ENCODE measurements around the gene HSPE1.
"Not testable (repeated sequence)": the region's sequence is repeated elsewhere in the genome, so short reads cannot be mapped to it uniquely, and the experiment has no call there.

Gene HSPE1

GRCh38 chr2:197499594-197500502 lies at the start of gene HSPE1, which contains the start of gene HSPD1:
TSS of gene HSPE1 (plus strand) at chr2:197500379. CDS start at chr2:197500437, 58 bp downstream.
TSS of gene HSPD1 (minus strand) at chr2:197499840. CDS start at chr2:197498848, 992 bp downstream.
- peak; percentile 95 for DNase-seq (ENCODE audit: low spot score)

GRCh38 chr2:197450465-197450864 lies 49.7 kb upstream of the HSPE1 start:
- DNase-seq (ENCODE audit: low spot score): no peak

GRCh38 chr2:197450935-197451358 lies 49.2 kb upstream of the HSPE1 start:
- DNase-seq (ENCODE audit: low spot score): not testable (repeated sequence)

- DNase-seq (ENCODE audit: low spot score): no peak
Measured at GRCh38 chr2:197452754-197453122, 47.4 kb upstream of the HSPE1 start.

GRCh38 chr2:197453123-197453913 lies 46.9 kb upstream of the HSPE1 start, which contains the start of gene COQ10B:
TSS of gene COQ10B (plus strand) at chr2:197453552. CDS start at chr2:197453561, 9 bp downstream.
- peak; percentile 98 for DNase-seq (ENCODE audit: low spot score)

- DNase-seq (ENCODE audit: low spot score): peak; percentile 77
Measured at GRCh38 chr2:197453914-197454398, 46.2 kb upstream of the HSPE1 start.

GRCh38 chr2:197454923-197455322 lies 45.3 kb upstream of the HSPE1 start:
- no peak for DNase-seq (ENCODE audit: low spot score)

- no peak for DNase-seq (ENCODE audit: low spot score)
Measured at GRCh38 chr2:197455428-197455827, 44.8 kb upstream of the HSPE1 start.

GRCh38 chr2:197460649-197461048 lies 39.5 kb upstream of the HSPE1 start:
- DNase-seq (ENCODE audit: low spot score): no peak

GRCh38 chr2:197461057-197461456 lies 39.1 kb upstream of the HSPE1 start:
- no peak for DNase-seq (ENCODE audit: low spot score)

GRCh38 chr2:197464175-197464574 lies 36.0 kb upstream of the HSPE1 start:
- no peak for DNase-seq (ENCODE audit: low spot score)

GRCh38 chr2:197472166-197472565 lies 28.0 kb upstream of the HSPE1 start:
- DNase-seq (ENCODE audit: low spot score): no peak

GRCh38 chr2:197477797-197478196 lies 22.4 kb upstream of the HSPE1 start:
- DNase-seq (ENCODE audit: low spot score): no peak

- DNase-seq (ENCODE audit: low spot score): no peak
Measured at GRCh38 chr2:197480165-197481036, 19.8 kb upstream of the HSPE1 start.

- not testable (repeated sequence) for DNase-seq (ENCODE audit: low spot score)
Measured at GRCh38 chr2:197484248-197484647, 15.9 kb upstream of the HSPE1 start.

GRCh38 chr2:197486175-197486574 lies 14.0 kb upstream of the HSPE1 start:
- no peak for DNase-seq (ENCODE audit: low spot score)

- no peak for DNase-seq (ENCODE audit: low spot score)
Measured at GRCh38 chr2:197487385-197487784, 12.8 kb upstream of the HSPE1 start.

- no peak for DNase-seq (ENCODE audit: low spot score)
Measured at GRCh38 chr2:197495433-197496134, 4.6 kb upstream of the HSPE1 start.

GRCh38 chr2:197496695-197497094 lies 3.5 kb upstream of the HSPE1 start:
- no peak for DNase-seq (ENCODE audit: low spot score)

- DNase-seq (ENCODE audit: low spot score): no peak
Measured at GRCh38 chr2:197497326-197497725, 2.9 kb upstream of the HSPE1 start.

Measured in hepatic stellate cell (primary cell).